ENCODE data around the gene STAT5B. TPM values are rescaled to one million over a fixed set of nuclear protein-coding genes. Genes with fewer than 3 reads are reported as not detected.

The STAT5B gene
- polyA plus RNA-seq, 3 donors: 28.5 to 103 (median 47.9) TPM

DNA sequence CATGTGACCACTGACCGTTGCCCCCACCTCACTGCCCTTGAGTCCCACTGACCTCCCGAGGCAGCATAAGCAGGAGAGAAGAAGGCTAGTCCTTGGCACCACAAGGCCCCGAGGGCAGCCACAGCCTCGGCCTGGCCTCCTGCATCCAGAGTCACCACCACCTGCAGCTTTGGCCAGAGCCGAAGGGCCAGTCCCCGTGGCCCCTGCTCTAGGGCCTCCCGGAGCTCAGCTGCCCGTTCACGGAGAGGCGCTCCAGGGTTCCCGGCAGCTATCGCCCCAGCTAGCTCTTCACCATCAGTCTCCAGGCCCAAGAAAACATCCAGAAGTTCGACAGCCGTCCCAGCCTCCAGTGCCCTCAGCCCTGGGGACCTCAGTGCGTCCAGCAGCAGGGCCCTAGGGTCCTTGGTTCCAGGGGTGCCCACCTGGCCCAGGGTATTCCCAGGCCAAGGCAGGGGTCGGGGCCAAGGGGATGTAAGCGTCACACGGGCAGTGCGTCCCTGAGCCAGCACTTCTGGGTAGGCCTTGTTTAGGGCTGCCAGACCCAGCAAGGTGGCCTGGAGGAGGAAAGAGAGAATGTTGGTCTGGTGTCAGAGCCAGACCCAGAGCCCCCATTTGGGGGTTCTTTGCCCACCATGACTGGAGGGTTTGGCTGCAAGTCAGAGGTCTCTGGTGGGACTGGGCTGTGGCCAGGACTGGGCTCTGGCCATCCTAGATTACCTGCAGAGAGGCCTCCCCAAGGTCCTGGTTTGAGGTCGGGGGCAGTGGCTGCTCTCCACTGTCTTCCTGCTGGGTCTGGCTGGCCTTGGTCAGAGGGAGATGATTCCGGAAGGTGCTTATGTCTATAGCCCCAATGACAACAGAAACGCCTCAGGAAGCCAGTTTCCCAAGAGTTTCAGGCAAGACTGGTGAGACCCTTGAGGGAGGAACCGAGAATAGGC, 83.7 kb downstream of the STAT5B start:
- H3K4me1 Mint-ChIP-seq: peaks cover 47% of the 10 kb centered on the region
- Histone ChIP-seq H3K4me2 (replicated peaks; ENCODE audit: extremely low read depth, low read length, poor library complexity, severe bottlenecking) (peak overlapping the region; percentile 86), H3K27ac (ENCODE audit: low read depth in 1 of 2, low read length in 2 of 2) (peak overlapping the region; percentile 17 to 31), H3K79me2 (ENCODE audit: insufficient read depth, low read length) (peaks cover 6% of the 10 kb centered on the region), H3K36me3 (replicated peaks in 1 of 2; ENCODE audit: control insufficient read depth in 1 of 2, insufficient read depth in 2 of 2, low read length in 2 of 2) (peaks cover 13 to 18% of the 10 kb centered on the region in 2 donors), H3K9ac (ENCODE audit: insufficient read depth, low read length, poor library complexity, severe bottlenecking) (peak overlapping the region; percentile 67), H4K20me1 (ENCODE audit: insufficient read depth, low read length) (no peaks in the 10 kb centered on the region), H3K27me3 (ENCODE audit: control insufficient read depth in 2 of 2, insufficient read depth in 2 of 2, low read length in 2 of 2) (no peaks in the 10 kb centered on the region), H3K9me3 (replicated peaks in 1 of 2; ENCODE audit: control insufficient read depth in 1 of 2, insufficient read depth in 1 of 2, low read length in 2 of 2) (no peaks in the 10 kb centered on the region), H3K4me3 (replicated peaks in 1 of 3; ENCODE audit: low read depth in 2 of 3, low read length in 3 of 3) (peak overlapping the region in 1 of 3 experiments; percentile 88), H3K4me1 (ENCODE audit: control insufficient read depth in 1 of 2, insufficient read depth in 2 of 2, low read length in 2 of 2) (peaks cover 49 to 52% of the 10 kb centered on the region in 2 donors), H2AFZ (ENCODE audit: insufficient read depth, low read depth, low read length, poor library complexity, severe bottlenecking) (no peak overlapping the region)
- no peak for TF ChIP-seq CTCF (IDR thresholded peaks at IDR 0.05)
- WGBS (ENCODE audit: insufficient coverage): 93% methylated on average over 23 of the region's 23 CpGs
- peaks cover 16 to 24% of the 10 kb centered on the region in 2 donors for H3K36me3 Mint-ChIP-seq
- no peak overlapping the region for H3K4me3 Mint-ChIP-seq
- peak overlapping the region in 3 of 7 donors; percentile 37 to 92 (median 71) for H3K27ac Mint-ChIP-seq
- no peak for DNase-seq
- intact Hi-C loops (cut with micrococcal nuclease): no loop called here
- peaks cover 0 to 2% (median 0%) of the 10 kb centered on the region in 7 donors for H3K9me3 Mint-ChIP-seq
- no peaks in the 10 kb centered on the region for H3K27me3 Mint-ChIP-seq (ENCODE audit: low read depth in 3 of 3)

GRCh38 chr17:42191275-42191608, 84.9 kb downstream of the STAT5B start:
- intact Hi-C loops (cut with micrococcal nuclease): no loop called here
- Mint-ChIP-seq H3K27ac (no peak overlapping the region), H3K27me3 (ENCODE audit: low read depth in 3 of 3) (no peaks in the 10 kb centered on the region), H3K4me1 (peaks cover 56% of the 10 kb centered on the region), H3K4me3 (no peak overlapping the region), H3K36me3 (peaks cover 16 to 24% of the 10 kb centered on the region in 2 donors), H3K9me3 (peaks cover 0 to 2% (median 0%) of the 10 kb centered on the region in 7 donors)
- H3K4me2 ChIP-seq (replicated peaks; ENCODE audit: extremely low read depth, low read length, poor library complexity, severe bottlenecking): no peak overlapping the region
- H3K4me3 ChIP-seq (replicated peaks in 1 of 3; ENCODE audit: low read depth in 2 of 3, low read length in 3 of 3): no peak overlapping the region
- H4K20me1 ChIP-seq (ENCODE audit: insufficient read depth, low read length): no peaks in the 10 kb centered on the region
- H3K36me3 ChIP-seq (replicated peaks in 1 of 2; ENCODE audit: control insufficient read depth in 1 of 2, insufficient read depth in 2 of 2, low read length in 2 of 2): peaks cover 13 to 18% of the 10 kb centered on the region in 2 donors
- no peak overlapping the region for H3K27ac ChIP-seq (ENCODE audit: low read depth in 1 of 2, low read length in 2 of 2)
- no peak for TF ChIP-seq CTCF (IDR thresholded peaks at IDR 0.05)
- H3K79me2 ChIP-seq (ENCODE audit: insufficient read depth, low read length): peaks cover 6% of the 10 kb centered on the region
- no peaks in the 10 kb centered on the region for H3K27me3 ChIP-seq (ENCODE audit: control insufficient read depth in 2 of 2, insufficient read depth in 2 of 2, low read length in 2 of 2)
- no peaks in the 10 kb centered on the region for H3K9me3 ChIP-seq (replicated peaks in 1 of 2; ENCODE audit: control insufficient read depth in 1 of 2, insufficient read depth in 1 of 2, low read length in 2 of 2)
- DNase-seq: no peak
- peaks cover 56 to 63% of the 10 kb centered on the region in 2 donors for H3K4me1 ChIP-seq (ENCODE audit: control insufficient read depth in 1 of 2, insufficient read depth in 2 of 2, low read length in 2 of 2)
- 91% methylated on average over 4 of the region's 5 CpGs for WGBS (ENCODE audit: insufficient coverage)
- H2AFZ ChIP-seq (ENCODE audit: insufficient read depth, low read depth, low read length, poor library complexity, severe bottlenecking): no peak overlapping the region
- no peak overlapping the region for H3K9ac ChIP-seq (ENCODE audit: insufficient read depth, low read length, poor library complexity, severe bottlenecking)
